Subcutaneous adipose tissue (tissue), 4 donors: ENCODE results near the gene EYA2. TPM values are rescaled to one million over a fixed set of nuclear protein-coding genes. Genes with fewer than 3 reads are reported as not detected.

Experiments used
- CTCF ChIP-seq: fragments of 450-650 bp; IDR thresholded peaks from one replicate; pipeline ENCODE4 v1.5.1; 2016; ENCODE audit warnings: low read depth, mild to moderate bottlenecking, control low read depth, antibody characterized with exemption, moderate library complexity
- total RNA-seq, 4 donors: library from RNA; depleted of rRNA; stranded (reverse); fragments of >200 nt; gene quantifications; one replicate each; pipeline ENCODE4 v1.1.0, GENCODE V29; 2016

The EYA2 gene
- 1 to 10 TPM; 1.3 to 4.7 (median 2.8) TPM for total RNA-seq

GRCh38 chr20:46894579-46894958, at the start of gene EYA2:
EYA2 (plus strand) TSS chr20:46894843; CDS start chr20:46990011, 95,168 bp downstream.
- no peak for TF ChIP-seq CTCF

GRCh38 chr20:46844965-46845364, 49.7 kb upstream of the EYA2 start:
- TF ChIP-seq CTCF, result no peak

- no peak for TF ChIP-seq CTCF
Measured at GRCh38 chr20:46849269-46849668, 45.4 kb upstream of the EYA2 start.

GRCh38 chr20:46849751-46850150, 44.9 kb upstream of the EYA2 start:
- no peak for TF ChIP-seq CTCF

- TF ChIP-seq CTCF, result no peak
Measured at GRCh38 chr20:46850416-46850815, 44.2 kb upstream of the EYA2 start.

GRCh38 chr20:46850896-46851295, 43.7 kb upstream of the EYA2 start:
- no peak for TF ChIP-seq CTCF

- no peak for TF ChIP-seq CTCF
Measured at GRCh38 chr20:46851746-46852145, 42.9 kb upstream of the EYA2 start.
